ENCODE measurements around the gene DDR2. TPM values are rescaled to one million over a fixed set of nuclear protein-coding genes. Genes with fewer than 3 reads are reported as not detected.

DDR2 gene
- total RNA-seq, 1 donor from 2014 or later, result 5.8 TPM

- DNase-seq (ENCODE audit: extremely low read depth, low read depth, low spot score), result no peak
Measured at GRCh38 chr1:162629077-162629627, 3.1 kb upstream of the DDR2 start.

GRCh38 chr1:162629651-162630050, 2.6 kb upstream of the DDR2 start:
- DNase-seq (ENCODE audit: extremely low read depth, low read depth, low spot score), result no peak

DNA sequence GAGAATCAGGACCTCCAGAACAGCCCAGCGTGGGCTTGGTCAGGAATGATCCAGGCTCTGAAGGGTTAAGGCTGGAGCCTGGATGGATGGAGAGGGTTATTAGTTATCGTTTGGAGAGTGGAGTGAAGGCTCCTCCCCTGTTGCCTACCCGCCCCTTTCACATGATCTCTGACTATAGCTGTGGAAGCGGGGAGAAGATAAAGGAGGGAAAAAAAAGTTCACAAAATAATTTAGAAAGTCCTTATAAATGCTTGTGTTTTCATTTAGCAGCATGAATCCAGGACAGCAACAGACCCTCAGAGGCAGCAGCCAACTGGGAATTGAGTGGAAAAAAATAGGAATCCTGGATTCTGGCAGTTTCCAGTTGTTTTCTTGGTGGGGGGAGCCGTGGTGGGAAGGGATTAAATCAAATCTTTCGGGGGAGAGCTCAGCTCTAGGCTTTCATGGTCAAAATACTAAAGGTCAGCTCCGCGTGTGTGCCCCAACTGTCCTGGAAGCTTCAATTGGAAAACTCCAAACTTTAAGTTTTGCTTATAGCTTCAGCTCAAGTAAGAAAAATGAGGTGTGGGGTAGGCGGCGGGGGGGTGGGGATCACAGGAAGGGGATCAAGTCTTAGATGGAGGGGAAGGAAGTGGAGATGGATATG, 595 bp upstream of the DDR2 start:
- no peak for DNase-seq (ENCODE audit: extremely low read depth, low read depth, low spot score)

DNA sequence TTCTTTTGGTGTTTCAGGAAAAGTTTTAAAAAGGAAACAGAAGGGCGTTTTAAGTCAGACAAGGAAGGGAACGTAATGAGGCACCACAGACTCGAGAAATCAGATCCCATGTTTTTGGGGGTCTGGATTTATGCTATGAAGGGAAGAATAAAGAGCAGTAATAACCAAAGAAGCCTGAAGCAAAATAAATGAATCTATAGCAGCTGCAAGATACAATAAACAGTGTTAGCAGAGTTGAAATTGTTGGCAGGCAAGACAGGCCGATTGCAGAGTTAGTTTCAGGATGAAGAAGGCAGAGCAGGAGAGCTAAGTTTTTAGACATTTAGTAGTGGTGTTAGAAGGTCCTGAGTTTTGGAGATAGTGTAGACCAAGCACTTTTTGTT, 425 bp downstream of the DDR2 start:
- no peak for DNase-seq (ENCODE audit: extremely low read depth, low read depth, low spot score)

- DNase-seq (ENCODE audit: extremely low read depth, low read depth, low spot score), result no peak
Measured at GRCh38 chr1:162633081-162633762, 958 bp downstream of the DDR2 start.

DNA sequence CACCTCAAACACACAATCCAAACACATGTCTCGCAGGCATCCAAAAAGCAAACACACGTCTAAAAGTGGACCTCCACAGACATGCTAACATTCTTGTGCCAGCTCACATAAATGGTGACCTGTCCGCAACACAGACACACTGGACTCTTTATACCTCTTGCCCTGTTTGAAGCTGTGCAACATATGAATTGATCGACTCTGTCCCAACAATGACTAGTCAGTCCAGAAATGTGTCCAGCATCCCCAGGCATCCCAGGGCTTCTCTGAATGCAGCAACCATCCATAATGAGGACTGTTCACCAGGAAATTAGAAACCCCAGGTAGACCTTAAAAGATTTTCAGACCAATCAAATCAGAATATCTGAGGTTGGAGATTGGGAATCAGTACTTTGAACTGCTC, 3.2 kb downstream of the DDR2 start:
- DNase-seq (ENCODE audit: extremely low read depth, low read depth, low spot score), result no peak

GRCh38 chr1:162639718-162640117, 7.5 kb downstream of the DDR2 start:
- no peak for DNase-seq (ENCODE audit: extremely low read depth, low read depth, low spot score)

DNA sequence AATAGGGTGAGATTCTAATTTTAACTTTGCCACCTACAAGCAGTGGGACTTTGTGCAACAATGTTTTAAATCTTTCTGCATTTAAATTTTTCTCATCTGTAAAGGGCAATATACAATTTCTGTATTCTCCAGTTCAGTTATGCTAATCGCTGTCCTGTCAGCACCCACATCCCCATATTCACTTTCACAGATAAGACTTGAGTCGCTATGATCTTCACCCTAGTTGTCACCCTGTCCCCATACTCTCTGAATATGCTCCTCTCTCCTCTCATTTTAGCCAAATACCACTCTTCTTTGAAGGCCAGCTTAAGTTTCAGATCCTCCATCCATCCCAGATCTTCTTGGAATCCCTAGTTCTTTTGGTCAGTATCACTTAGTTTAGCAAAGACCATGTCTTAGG, 8.8 kb downstream of the DDR2 start:
- DNase-seq (ENCODE audit: extremely low read depth, low read depth, low spot score), result no peak

- no peak for DNase-seq (ENCODE audit: extremely low read depth, low read depth, low spot score)
Measured at GRCh38 chr1:162644986-162645314, 12.7 kb downstream of the DDR2 start.

GRCh38 chr1:162645666-162646065, 13.4 kb downstream of the DDR2 start:
- DNase-seq (ENCODE audit: extremely low read depth, low read depth, low spot score), result no peak

- DNase-seq (ENCODE audit: extremely low read depth, low read depth, low spot score), result no peak
Measured at GRCh38 chr1:162649583-162649982, 17.3 kb downstream of the DDR2 start.

DNA sequence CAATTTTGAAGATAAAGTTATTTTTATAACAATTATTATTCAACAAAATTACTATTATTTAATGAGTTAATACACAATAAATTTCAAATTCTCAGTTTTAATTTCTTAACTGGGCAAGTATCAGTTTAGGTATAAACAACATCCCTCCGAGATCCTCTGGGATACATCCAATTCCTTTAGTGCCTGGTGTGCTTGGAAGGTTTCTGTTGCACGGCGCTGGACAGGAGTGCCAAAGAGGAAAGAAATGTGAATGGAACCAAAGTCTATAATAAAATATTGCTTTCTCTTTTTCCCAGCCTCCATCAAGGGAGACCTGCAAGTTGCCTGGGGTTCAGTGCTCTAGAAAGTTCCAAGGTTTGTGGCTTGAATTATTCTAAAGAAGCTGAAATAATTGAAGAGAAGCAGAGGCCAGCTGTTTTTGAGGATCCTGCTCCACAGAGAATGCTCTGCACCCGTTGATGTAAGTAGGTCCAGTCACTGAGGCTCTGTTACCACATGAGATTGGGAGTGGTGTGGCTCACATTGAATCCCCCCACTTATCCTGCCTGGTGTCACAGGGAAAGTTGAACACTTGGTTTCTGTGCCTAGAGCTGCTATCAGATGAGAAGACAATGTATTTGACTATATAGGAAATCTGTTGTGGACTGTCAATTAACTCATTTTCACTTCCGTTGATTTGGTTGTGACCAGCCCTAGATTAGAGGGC, 22.8 kb downstream of the DDR2 start:
- DNase-seq (ENCODE audit: extremely low read depth, low read depth, low spot score), result no peak

DNA sequence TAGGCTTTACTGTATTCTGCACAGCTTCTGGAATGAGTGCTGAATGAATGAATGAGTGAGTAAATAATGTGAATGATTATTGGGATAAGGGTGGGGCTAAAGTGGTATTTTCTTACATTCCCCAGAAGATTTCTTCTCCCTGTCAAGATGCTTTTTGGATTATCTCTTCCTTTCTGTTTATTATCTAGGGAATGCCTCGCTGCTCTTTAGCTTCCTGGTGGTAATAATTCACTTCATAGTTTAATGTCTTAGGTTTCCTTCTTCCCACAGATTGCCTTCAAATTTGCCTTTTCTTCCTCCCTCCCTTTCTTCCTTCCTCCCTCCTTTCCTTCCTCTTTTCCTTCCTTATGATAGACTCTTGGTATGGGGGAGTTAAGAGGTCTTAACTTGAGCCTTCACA, 24.0 kb downstream of the DDR2 start:
- DNase-seq (ENCODE audit: extremely low read depth, low read depth, low spot score), result no peak

DNA sequence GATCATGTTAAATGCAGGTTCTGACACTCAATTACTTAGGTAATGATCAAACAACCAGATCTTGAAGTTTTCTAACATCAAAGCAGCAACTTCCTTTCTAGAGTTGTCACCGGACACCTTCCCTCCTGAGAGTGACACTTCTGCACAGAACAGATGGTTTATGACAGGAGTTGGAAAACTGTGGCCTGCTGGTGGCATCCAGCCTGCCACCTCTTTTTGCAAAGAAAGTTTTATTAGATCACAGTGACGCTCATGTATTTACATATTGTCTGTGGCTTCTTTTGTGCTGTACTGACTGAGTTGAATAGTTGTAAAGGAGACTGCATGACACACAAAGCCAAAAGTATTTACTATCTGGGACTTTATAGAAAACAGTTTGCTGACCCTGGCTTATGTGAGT, 28.3 kb downstream of the DDR2 start:
- no peak for DNase-seq (ENCODE audit: extremely low read depth, low read depth, low spot score)

DNA sequence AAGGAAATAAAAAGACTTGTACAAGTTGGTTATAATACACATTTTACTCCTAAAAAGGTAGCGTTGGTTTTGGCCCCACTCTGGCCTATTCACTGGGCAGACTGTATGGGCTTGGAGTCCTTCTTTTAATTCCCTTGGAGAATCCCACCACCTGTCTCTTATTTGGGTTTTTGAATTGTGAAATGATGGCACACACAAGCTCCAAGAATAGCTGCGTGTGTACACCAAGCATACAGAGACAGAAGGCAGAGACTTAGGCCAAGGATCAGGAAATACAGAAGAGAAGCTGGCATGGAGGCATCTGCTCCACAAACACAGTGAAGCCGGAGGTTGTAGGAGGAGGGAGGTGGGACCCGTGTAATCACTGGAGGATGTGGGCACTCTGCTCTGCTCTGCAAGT, 29.1 kb downstream of the DDR2 start:
- DNase-seq (ENCODE audit: extremely low read depth, low read depth, low spot score), result no peak

DNA sequence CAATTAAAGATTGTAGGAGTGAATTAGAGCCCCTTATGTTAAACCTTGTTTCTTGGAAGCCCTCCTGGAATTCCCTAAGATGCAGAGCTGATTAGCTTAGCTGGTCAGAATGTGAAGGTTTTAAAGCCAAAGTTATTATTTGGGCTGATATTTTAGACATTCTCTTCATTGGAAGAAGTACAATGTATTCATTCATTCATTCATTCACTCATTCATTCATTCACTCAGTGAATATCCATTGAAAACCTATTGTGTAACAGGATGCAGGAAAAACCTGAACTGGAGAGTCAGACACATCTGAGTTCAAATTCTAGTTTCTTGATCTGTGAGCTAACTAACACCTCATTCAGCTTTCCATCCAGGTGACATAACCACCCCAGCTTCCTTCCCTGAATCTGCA, 29.7 kb downstream of the DDR2 start:
- no peak for DNase-seq (ENCODE audit: extremely low read depth, low read depth, low spot score)

DNA sequence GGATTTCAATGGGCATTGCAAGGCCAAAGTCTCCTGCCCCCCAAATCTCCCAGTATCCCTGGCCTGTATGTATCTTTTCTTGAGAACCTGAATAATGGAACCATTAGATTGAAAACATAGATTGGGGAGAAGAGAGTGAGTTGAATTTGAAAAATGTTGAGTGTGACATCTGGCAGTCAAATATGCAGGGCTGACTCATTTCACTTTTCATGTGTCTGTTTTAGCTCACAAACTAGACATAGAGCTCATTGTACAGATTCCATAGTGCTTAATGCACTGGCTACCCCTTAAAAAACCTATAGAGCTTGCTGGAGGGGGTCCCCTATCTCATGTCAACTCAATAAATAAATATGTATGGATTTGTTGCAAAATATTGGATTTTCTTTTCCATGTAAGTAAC, 30.8 kb downstream of the DDR2 start:
- DNase-seq (ENCODE audit: extremely low read depth, low read depth, low spot score), result no peak

DNA sequence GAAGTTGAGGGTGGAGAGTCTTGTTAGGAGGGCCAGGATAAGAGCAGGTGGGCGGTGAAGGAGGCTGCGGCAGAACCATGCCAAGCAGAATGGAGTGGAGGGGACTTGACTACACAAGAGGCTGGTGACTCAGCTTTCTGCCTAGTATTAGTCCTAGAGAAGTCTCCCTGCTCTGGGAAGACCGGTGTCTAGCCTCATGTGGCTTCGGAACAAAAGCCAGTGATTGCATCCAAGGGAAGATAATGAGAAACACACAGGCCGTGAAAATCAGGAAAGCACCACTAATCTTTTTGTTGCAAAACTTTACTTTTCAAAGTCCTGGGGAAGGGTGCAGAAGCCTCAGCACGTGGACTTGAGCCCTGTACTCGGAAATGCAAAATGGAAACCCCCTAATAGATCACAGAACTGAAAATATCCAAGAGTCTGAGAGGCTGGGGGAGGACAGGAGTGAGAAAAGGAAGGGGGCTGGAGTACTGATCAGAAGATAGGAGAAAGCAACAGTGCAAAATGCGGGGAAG, 31.4 kb downstream of the DDR2 start:
- DNase-seq (ENCODE audit: extremely low read depth, low read depth, low spot score), result no peak

- no peak for DNase-seq (ENCODE audit: extremely low read depth, low read depth, low spot score)
Measured at GRCh38 chr1:162666006-162666645, 33.9 kb downstream of the DDR2 start.

- DNase-seq (ENCODE audit: extremely low read depth, low read depth, low spot score), result no peak
Measured at GRCh38 chr1:162667381-162668080, 35.3 kb downstream of the DDR2 start.

Data from glomerular endothelial cell (primary cell).